Activated naive CD8-positive, alpha-beta T cell treated with anti-CD3 and anti-CD28 coated beads, Interleukin-2, amount 10 ng/mL, durations not matched to agents 7 days and 5 days (primary cell): ENCODE results near the gene CBLN2. TPM values are rescaled to one million over a fixed set of nuclear protein-coding genes. Genes with fewer than 3 reads are reported as not detected.

Source experiments
- ATAC-seq: fragments of 150-1000 bp; cut with Tn5 transposase; one replicate; pipeline ENCODE4 v1.10.0; 2021; ENCODE audit warnings: low read depth, moderate library complexity
- POLR2A ChIA-PET: fragments of 350-600 bp; sonication (Branson Sonifier 250); formaldehyde crosslinking; loops from one replicate; lab custom pipeline; 2021; ENCODE audit warnings: antibody characterized with exemption; lab: Charles Lee
- DNase-seq: peaks from one replicate; pipeline ENCODE4 v3.0.0; 2021
- H3K27ac Mint-ChIP-seq: one replicate; pipeline ENCODE4 v1.8.0; 2022; ENCODE audit warnings: mild to moderate bottlenecking, mixed read lengths
- H3K27me3 Mint-ChIP-seq: one replicate; pipeline ENCODE4 v1.8.0; 2022; ENCODE audit warnings: mild to moderate bottlenecking, moderate library complexity, mixed read lengths
- H3K36me3 Mint-ChIP-seq: one replicate; pipeline ENCODE4 v1.8.0; 2021; ENCODE audit warnings: mild to moderate bottlenecking, mixed read lengths
- H3K4me1 Mint-ChIP-seq: one replicate; pipeline ENCODE4 v1.8.0; 2021; ENCODE audit warnings: mixed read lengths
- H3K4me3 Mint-ChIP-seq: one replicate; pipeline ENCODE4 v1.8.0; 2022; ENCODE audit warnings: mild to moderate bottlenecking, moderate library complexity, mixed read lengths
- H3K9me3 Mint-ChIP-seq: one replicate; pipeline ENCODE4 v1.8.0; 2021; ENCODE audit warnings: mixed read lengths
- total RNA-seq, 2 experiments: library from RNA; stranded (reverse); gene quantifications; one replicate each; pipeline ENCODE4 v1.2.3, GENCODE V29; 2021

Gene CBLN2
- total RNA-seq = not detected

DNA sequence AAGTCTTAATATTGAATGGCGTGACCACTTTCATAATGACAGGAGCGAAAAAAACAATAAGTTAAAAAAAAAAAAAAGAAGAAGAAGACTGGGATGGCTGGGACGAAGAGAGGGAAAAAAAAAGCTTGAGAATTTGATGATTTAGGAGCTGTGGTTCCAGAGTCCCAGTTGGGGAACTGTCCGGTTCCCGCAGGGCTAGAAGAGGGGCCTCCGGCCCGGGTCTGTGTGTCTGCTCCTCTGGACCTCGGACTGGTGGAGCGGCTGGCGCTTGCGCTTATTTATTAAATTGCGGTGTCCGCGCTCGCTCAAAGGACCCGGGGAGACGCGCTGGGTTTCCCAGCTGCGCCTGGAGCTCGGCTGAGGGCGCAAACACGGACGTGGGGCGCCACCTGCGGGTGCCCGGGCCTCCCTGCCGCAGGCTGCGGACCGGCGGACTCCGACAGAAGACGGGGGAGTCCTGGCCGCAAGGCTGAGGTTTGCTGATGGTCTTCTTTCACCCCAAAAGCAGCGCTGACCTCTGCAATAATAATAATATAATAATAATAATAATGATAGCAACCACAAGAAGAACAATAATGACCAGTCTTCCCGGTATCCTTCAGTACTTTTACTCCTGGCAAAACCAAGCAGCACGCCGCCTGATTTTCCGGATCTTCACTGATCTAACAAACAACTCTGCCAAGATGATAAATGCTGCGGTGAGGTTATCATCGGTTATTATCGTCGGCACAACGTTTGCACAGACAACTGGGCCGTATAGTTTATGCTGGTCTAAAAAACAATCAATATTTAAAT, at the start of gene CBLN2:
TSS of gene CBLN2 (minus strand) at position 251 of the 795 bp plus-strand sequence. CDS start 2,182 bp downstream, outside the sequence.
- Mint-ChIP-seq H3K27ac (no peak within 1 kb of the TSS), H3K4me3 (peak within 1 kb of the TSS; percentile 3), H3K27me3 (peaks cover 33% of the 10 kb centered on the region), H3K36me3 (no peaks in the 10 kb centered on the region), H3K4me1 (peaks cover 8% of the 10 kb centered on the region), H3K9me3 (no peaks in the 10 kb centered on the region)
- POLR2A ChIA-PET = no interaction called here
- DNase-seq (peak; percentile 66), ATAC-seq (peak; percentile 42)

DNA sequence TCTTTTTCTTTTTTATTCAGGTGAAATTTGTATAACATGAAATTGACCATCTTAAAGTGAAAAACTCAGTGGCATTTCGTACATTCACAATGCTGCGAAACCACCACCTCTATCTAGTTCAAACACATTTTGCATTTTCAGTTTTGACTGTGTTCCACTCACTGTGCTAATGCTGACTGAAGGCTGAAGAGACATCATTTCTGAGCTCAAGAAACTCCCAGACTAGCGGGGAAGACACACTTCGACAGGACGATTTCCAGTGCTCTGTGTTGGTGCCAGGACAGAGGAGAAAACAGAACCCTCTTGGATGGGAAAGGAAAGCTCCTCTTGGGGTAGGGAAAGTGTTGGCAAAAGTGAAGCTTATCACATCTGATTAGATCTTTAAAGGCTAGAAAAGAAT, 44.2 kb upstream of the CBLN2 start:
- no peak for ATAC-seq
- no peak overlapping the region for H3K27ac Mint-ChIP-seq
- no peaks in the 10 kb centered on the region for H3K27me3 Mint-ChIP-seq
- no peak overlapping the region for H3K4me3 Mint-ChIP-seq
- no peak for DNase-seq
- H3K36me3 Mint-ChIP-seq = no peaks in the 10 kb centered on the region
- no peaks in the 10 kb centered on the region for H3K4me1 Mint-ChIP-seq
- POLR2A ChIA-PET = no interaction called here
- no peaks in the 10 kb centered on the region for H3K9me3 Mint-ChIP-seq

DNA sequence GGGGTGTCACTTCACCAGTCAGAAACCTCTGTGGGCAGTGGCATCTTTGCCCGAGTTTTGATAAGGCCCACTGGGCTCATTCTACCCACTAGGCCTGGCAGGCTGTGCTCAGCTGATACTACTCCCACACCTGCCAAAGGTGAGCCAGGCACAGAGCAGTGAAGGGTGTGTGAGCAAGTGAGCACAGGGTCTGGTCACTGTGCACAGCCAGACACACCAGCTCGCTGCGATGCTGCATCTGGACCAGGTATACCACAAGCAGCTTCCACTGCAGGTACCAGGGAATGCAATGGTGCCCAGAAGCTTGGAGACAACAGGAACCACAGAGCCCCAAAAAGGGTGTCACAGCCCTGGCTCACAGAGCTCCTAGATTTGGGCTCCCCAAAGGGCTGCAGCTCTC, 40.6 kb upstream of the CBLN2 start:
- ATAC-seq (no peak), DNase-seq (no peak)
- POLR2A ChIA-PET = no interaction called here
- no peaks in the 10 kb centered on the region for H3K36me3 Mint-ChIP-seq
- no peaks in the 10 kb centered on the region for H3K27me3 Mint-ChIP-seq
- no peak overlapping the region for H3K4me3 Mint-ChIP-seq
- H3K4me1 Mint-ChIP-seq = no peaks in the 10 kb centered on the region
- H3K9me3 Mint-ChIP-seq = no peaks in the 10 kb centered on the region
- no peak overlapping the region for H3K27ac Mint-ChIP-seq

DNA sequence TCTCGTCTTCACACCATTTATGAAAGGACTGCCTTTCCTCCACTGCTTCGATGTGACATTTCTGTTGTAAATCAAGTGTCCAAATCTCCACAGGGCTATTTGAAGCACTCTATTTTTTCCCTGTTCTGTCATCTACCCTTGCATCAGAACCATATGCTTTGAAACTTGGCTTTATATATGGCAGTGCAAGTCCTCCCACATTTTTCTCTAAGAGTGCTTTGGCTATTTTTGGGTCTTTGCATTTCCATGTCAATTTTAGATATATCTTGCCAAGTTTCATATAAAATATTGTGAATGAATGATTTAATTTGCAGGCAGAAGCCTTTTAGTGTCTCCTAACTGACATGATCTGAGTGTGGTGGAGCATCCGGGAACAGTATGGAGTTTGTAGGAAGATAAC, 37.8 kb upstream of the CBLN2 start:
- Mint-ChIP-seq H3K4me3 (no peak overlapping the region), H3K27me3 (no peaks in the 10 kb centered on the region), H3K27ac (no peak overlapping the region), H3K9me3 (no peaks in the 10 kb centered on the region), H3K4me1 (no peaks in the 10 kb centered on the region), H3K36me3 (no peaks in the 10 kb centered on the region)
- DNase-seq (no peak), ATAC-seq (no peak)
- POLR2A ChIA-PET = no interaction called here

DNA sequence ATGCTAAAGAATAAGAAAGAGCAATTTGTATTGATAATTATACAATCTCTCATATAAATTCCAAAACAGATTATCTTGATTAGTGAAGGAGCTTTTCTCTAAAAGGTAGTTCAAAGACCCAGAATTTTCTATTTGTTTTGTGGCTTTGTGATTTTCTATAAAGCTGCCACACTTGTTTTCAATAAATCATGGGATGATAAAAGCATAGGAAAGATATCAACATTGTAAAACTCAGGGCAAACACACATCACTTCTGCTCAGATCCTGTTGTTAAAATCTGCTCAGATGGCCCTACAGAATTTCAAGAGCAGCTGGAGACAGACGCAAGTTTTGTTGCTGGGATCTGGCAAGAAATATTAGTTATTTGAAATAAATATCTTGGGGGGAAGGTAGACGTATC, 28.8 kb upstream of the CBLN2 start:
- no peaks in the 10 kb centered on the region for H3K36me3 Mint-ChIP-seq
- POLR2A ChIA-PET = no interaction called here

DNA sequence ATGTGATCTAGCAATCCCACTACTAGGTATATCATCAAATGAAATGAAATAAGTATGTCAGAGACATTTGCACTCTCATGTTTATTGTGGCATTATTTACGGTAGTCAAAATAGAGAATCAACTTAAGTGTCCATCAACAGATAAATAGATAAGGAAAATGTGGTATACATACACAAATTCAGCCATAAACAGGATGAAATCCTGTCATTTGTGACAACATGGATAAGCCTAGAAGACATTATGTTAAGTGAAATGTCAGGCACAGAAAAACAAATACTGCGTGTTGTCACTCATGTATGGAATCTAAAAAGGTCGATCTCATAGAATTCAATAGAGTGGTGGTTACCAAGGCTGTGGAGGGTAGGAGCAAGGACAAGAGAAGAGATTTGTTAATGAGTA, 22.1 kb upstream of the CBLN2 start:
- no peak overlapping the region for H3K4me3 Mint-ChIP-seq
- H3K27ac Mint-ChIP-seq = no peak overlapping the region
- DNase-seq (no peak), ATAC-seq (no peak)
- no peaks in the 10 kb centered on the region for H3K36me3 Mint-ChIP-seq
- H3K4me1 Mint-ChIP-seq = no peaks in the 10 kb centered on the region
- no peaks in the 10 kb centered on the region for H3K27me3 Mint-ChIP-seq
- H3K9me3 Mint-ChIP-seq = no peaks in the 10 kb centered on the region
- POLR2A ChIA-PET = no interaction called here

More for the DNA sequence above, 28.8 kb upstream of the CBLN2 start:
- ATAC-seq (no peak), DNase-seq (no peak)
- H3K4me3 Mint-ChIP-seq = no peak overlapping the region
- no peaks in the 10 kb centered on the region for H3K4me1 Mint-ChIP-seq
- H3K27me3 Mint-ChIP-seq = no peaks in the 10 kb centered on the region
- H3K9me3 Mint-ChIP-seq = peaks cover 4% of the 10 kb centered on the region
- H3K27ac Mint-ChIP-seq = no peak overlapping the region

DNA sequence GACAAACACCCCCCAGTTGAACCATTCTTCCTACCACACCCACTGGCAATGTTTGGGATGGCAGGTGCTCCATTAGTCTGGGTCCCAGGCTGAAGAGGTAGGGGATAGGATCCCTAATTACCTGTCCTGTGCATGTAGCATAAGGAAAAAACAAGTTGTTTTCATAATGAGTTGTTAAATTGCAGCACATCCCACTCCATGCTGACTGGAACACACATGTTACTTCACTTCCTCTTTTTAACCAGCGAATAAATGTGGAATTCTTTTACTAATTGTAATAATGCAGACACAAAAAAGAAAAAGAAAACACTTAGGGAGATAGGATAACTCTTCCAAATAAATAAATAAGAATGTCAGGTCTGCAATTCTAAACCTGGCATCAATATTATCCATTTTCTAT, 11.8 kb upstream of the CBLN2 start:
- DNase-seq = no peak
- H3K9me3 Mint-ChIP-seq = no peaks in the 10 kb centered on the region
- POLR2A ChIA-PET = no interaction called here
- H3K27ac Mint-ChIP-seq = no peak overlapping the region
- H3K4me1 Mint-ChIP-seq = no peaks in the 10 kb centered on the region
- no peaks in the 10 kb centered on the region for H3K27me3 Mint-ChIP-seq
- H3K36me3 Mint-ChIP-seq = no peaks in the 10 kb centered on the region
- H3K4me3 Mint-ChIP-seq = no peak overlapping the region
- ATAC-seq = no peak

DNA sequence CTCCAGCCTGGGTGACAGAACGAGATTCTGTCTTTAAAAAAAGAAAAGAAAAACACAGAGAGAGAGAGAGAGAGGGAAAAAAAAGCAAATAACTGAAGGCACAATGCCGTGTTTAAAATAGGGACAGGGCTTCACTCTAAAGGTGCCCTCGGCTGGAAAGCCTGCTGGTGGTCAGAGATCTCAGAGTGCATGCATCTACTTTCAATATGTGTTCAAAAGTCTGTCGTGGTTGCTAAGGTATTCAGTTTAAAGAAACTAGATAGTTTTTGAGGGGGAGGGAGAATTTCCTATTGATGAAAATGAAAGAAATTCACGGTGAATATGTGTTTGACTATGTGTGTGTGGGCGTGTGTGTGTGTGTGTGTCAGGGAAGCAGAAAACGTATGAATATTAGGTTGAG, 11.0 kb upstream of the CBLN2 start:
- POLR2A ChIA-PET = no interaction called here

DNA sequence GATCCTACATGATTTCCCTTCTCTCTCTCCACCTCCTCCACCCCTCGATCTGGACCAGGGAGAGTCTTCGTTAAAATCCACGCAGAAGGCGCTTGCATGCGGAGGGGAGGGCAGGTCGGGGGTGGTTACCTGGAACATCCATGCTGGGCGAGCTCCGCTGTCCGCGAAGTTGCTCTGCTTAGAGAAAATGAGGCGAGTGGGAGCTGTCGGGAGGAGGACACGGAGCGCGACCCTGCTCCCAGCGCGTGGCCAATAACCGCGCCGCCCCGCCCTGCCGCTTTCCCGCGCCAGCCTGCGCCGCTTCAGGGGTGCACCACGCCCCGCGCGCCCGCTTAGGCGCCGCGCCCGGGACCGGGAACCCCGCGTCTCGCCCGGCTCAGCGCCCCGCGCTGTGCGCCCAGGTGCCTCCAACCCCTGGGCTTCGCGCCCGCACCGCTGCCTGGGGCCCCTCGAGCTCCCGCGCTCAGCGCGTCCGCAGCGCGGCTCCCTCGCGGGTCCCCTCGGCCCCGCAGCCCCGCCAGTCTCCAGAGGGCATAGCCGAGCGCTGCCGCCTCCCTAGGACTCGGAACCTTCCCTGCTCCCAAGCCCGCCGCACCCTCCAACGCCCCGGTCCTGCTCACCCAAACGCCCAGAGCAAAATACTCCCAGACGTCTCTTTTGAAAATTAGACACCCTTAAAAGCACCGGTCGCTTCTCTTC, 636 bp downstream of the CBLN2 start:
- Mint-ChIP-seq H3K4me3 (peak overlapping the region; percentile 3), H3K27me3 (peaks cover 33% of the 10 kb centered on the region), H3K36me3 (no peaks in the 10 kb centered on the region), H3K4me1 (peaks cover 8% of the 10 kb centered on the region), H3K9me3 (no peaks in the 10 kb centered on the region), H3K27ac (no peak overlapping the region)
- DNase-seq (peak; percentile 33), ATAC-seq (no peak)
- POLR2A ChIA-PET = no interaction called here

More for the DNA sequence above, 11.0 kb upstream of the CBLN2 start:
- ATAC-seq = no peak
- no peaks in the 10 kb centered on the region for H3K36me3 Mint-ChIP-seq
- no peak for DNase-seq
- no peaks in the 10 kb centered on the region for H3K27me3 Mint-ChIP-seq
- no peak overlapping the region for H3K4me3 Mint-ChIP-seq
- no peaks in the 10 kb centered on the region for H3K9me3 Mint-ChIP-seq
- no peak overlapping the region for H3K27ac Mint-ChIP-seq
- no peaks in the 10 kb centered on the region for H3K4me1 Mint-ChIP-seq

DNA sequence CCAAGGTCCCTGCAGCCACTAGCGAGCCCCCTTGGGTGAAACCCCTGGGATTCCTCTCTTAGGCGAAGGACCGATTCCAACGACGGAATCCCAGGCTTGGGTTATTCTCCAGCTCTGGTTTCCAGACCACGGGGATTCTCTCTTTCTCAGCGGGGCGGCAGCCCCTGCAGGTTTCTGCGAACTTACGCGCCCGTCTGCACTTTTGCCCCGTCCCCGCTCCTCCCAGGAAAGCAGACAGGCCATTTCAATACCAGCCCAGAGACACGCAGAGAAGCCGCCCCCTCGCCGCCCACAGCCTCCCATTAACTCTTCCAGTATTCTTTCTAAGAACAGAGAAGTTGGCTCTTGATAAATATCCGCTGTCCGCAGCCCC, 1.2 kb downstream of the CBLN2 start:
- Mint-ChIP-seq H3K4me1 (peaks cover 8% of the 10 kb centered on the region), H3K36me3 (no peaks in the 10 kb centered on the region), H3K27me3 (peaks cover 31% of the 10 kb centered on the region), H3K9me3 (no peaks in the 10 kb centered on the region), H3K4me3 (peak overlapping the region; percentile 3), H3K27ac (peak overlapping the region; percentile 32)
- POLR2A ChIA-PET = no interaction called here
- DNase-seq = no peak
- no peak for ATAC-seq

DNA sequence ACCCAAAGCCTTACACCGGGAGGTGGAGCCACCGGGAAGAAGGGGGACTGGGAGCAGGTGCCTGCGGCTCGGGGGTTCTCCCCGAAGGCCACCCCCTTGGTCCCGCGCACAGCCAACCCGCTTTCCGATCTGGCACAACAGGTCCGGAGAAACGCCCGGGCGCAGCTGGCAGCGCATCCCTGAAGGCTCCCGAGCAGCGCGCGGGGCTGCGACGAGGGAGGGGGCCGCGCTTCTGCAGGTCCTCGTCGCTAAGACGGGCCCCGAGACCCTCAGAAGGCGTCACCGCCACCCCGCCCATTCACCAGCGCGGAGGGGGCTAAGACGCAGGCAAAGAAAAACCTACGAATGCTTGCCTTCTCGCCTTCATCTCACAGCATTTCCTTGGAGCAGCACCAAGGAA, 1.8 kb downstream of the CBLN2 start:
- no peak for DNase-seq
- no peak for ATAC-seq
- Mint-ChIP-seq H3K9me3 (no peaks in the 10 kb centered on the region), H3K4me1 (peaks cover 8% of the 10 kb centered on the region), H3K36me3 (no peaks in the 10 kb centered on the region), H3K4me3 (no peak overlapping the region), H3K27ac (no peak overlapping the region), H3K27me3 (peaks cover 31% of the 10 kb centered on the region)
- POLR2A ChIA-PET = no interaction called here

DNA sequence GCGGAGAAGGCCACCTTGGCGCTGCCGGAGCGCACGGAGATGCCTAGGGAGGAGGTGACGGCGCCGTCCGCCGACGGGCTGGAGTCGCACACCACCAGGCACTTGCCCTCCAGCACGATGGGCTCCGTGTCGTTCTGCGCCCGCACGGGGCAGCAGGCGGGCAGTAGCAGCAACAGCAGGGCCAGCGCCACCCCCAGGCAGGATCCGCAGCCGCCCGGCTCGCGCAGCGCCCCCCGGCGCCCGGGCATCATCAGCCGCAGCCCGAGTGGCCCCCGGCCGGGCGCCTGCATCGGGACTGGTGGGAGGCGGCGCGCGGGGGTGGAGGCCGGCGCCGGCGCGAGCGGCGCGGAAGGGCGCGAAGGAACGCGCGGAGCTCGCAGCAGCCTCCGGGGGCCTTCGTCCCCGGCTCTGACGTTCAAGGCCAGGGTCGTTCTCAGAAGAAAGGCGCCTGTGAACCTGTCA, 2.2 kb downstream of the CBLN2 start:
- no peaks in the 10 kb centered on the region for H3K9me3 Mint-ChIP-seq
- ATAC-seq = no peak
- POLR2A ChIA-PET = no interaction called here
- no peak overlapping the region for H3K4me3 Mint-ChIP-seq
- H3K27ac Mint-ChIP-seq = no peak overlapping the region
- peaks cover 31% of the 10 kb centered on the region for H3K27me3 Mint-ChIP-seq
- H3K36me3 Mint-ChIP-seq = no peaks in the 10 kb centered on the region
- peaks cover 8% of the 10 kb centered on the region for H3K4me1 Mint-ChIP-seq
- no peak for DNase-seq

DNA sequence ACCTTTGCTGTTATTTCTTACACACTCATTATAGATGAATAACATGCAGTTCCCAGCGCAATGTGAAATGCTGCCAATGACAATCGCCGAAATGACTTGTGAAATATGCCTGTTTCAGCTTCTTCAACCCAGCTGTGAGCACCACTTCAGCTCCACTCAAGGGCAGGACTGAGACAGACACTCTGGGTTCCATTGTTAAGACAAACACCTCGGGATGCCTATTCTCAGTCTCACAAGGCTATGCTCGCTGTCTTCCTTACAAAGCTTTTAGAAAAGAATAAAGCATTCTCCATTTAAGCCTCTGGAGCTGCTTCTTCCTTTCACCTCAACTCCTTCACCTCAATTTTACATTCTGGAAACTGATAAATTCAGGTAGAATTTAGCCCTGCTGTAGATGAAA, 4.2 kb downstream of the CBLN2 start:
- Mint-ChIP-seq H3K4me3 (no peak overlapping the region), H3K36me3 (no peaks in the 10 kb centered on the region)
- POLR2A ChIA-PET = no interaction called here

DNA sequence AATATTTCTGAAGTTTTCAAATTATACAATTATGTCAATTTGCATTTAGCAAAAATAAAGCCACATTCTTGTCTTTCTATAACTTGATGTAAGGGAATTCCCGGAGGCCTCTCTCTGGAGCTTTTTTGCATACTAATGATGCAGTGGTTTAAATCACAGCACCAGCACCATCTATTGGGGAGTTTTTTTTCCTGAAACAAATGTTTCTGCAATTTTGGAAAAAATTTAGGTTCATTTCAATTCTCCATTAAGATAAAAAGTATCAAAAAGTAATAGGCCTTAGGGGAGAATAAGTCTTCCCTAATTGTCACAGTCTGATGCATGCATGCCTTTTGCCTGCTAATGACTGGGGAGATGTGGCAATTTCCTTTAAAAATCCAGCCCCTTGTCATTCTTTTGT, 13.5 kb downstream of the CBLN2 start:
- H3K4me1 Mint-ChIP-seq = no peaks in the 10 kb centered on the region
- no peak overlapping the region for H3K27ac Mint-ChIP-seq
- H3K9me3 Mint-ChIP-seq = no peaks in the 10 kb centered on the region
- no peaks in the 10 kb centered on the region for H3K36me3 Mint-ChIP-seq
- no peak overlapping the region for H3K4me3 Mint-ChIP-seq
- POLR2A ChIA-PET = no interaction called here
- ATAC-seq = no peak
- no peaks in the 10 kb centered on the region for H3K27me3 Mint-ChIP-seq
- no peak for DNase-seq

More for the DNA sequence above, 4.2 kb downstream of the CBLN2 start:
- peaks cover 29% of the 10 kb centered on the region for H3K27me3 Mint-ChIP-seq
- H3K27ac Mint-ChIP-seq = no peak overlapping the region
- H3K4me1 Mint-ChIP-seq = peaks cover 8% of the 10 kb centered on the region
- no peak for DNase-seq
- H3K9me3 Mint-ChIP-seq = no peaks in the 10 kb centered on the region
- no peak for ATAC-seq
